ENCODE measurements around the gene TARBP1.

DNA sequence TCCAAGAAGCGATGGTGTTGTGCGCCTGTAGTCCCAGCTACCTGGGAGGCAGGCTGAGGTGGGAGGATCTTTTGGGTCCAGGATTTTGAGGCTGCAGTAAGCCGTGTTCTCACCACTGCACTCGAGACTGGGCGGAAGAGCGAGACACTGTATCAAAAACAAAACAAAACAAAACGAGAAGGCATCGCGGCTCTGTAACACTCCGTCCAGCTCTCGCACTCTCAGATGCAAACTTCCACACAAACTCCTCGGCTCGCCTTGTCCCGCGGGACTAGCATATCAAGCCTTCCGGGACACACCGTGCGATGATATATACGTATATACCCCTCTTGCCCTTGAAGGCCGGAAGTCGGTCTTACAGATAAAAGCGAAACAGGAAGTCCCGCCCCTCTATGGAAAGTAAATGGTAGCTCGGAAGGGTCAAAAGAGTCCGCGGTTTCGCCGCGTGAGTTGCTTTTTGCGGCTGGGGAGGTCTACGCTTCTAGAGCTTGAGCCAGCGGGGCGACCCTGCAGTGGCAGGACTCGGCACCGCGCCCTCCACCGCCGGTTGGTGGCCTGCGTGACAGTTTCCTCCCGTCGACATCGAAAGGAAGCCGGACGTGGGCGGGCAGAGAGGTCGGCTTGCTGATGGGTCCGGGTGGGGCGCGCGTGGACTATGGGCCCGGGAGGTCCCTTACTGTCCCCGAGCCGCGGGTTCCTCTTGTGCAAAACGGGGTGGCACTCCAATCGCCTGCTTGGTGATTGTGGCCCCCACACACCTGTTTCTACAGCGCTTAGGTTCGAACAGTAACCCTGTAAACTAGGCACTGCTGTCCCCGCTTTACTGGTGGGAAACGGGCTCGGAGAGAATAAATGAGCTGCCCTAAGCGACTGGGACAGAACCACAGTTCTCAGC is 105.7 kb downstream of the TARBP1 start, which contains the start of gene COA6:
- TF ChIP-seq, protein P1, sequence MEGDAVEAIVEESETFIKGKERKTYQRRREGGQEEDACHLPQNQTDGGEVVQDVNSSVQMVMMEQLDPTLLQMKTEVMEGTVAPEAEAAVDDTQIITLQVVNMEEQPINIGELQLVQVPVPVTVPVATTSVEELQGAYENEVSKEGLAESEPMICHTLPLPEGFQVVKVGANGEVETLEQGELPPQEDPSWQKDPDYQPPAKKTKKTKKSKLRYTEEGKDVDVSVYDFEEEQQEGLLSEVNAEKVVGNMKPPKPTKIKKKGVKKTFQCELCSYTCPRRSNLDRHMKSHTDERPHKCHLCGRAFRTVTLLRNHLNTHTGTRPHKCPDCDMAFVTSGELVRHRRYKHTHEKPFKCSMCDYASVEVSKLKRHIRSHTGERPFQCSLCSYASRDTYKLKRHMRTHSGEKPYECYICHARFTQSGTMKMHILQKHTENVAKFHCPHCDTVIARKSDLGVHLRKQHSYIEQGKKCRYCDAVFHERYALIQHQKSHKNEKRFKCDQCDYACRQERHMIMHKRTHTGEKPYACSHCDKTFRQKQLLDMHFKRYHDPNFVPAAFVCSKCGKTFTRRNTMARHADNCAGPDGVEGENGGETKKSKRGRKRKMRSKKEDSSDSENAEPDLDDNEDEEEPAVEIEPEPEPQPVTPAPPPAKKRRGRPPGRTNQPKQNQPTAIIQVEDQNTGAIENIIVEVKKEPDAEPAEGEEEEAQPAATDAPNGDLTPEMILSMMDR (IDR thresholded peaks at IDR 0.05; ENCODE audit: insufficient read depth, low read length): no peak
- TF ChIP-seq REST (IDR thresholded peaks at IDR 0.05; ENCODE audit: insufficient replicate concordance, low read depth) (peak; percentile 13), POLR2AphosphoS5 (IDR thresholded peaks at IDR 0.05; ENCODE audit: low read depth) (peak; percentile 93)

Measured in HL-60 (cell line).